A549 (cell line): ENCODE measurements around the gene ARHGAP22. TPM values are rescaled to one million over a fixed set of nuclear protein-coding genes. Genes with fewer than 3 reads are reported as not detected.

Source experiments
- ATAC-seq, 2 experiments: fragments of 200-7000 bp in 1 of 2; fragments of >200 bp in 1 of 2; cut with Nextera tagmentation in 1 of 2; cut with Tn5 transposase in 1 of 2; 3 replicates each; pipeline versions ENCODE4 v1.8.0 to v1.9.1; 2018 to 2020; ENCODE audit warnings: mild to moderate bottlenecking in 1 of 2, moderate library complexity in 1 of 2
- CTCF ChIA-PET: fragments of 300-600 bp; sonication (Branson Sonifier 250); formaldehyde crosslinking; extraction: SDS; loops from one replicate; lab custom pipeline; 2021; ENCODE audit warnings: antibody characterized with exemption, inconsistent platforms; lab: Yijun Ruan, JAX
- POLR2A ChIA-PET: fragments of 350-600 bp; formaldehyde crosslinking; extraction: SDS; loops from one replicate; lab custom pipeline; 2021; ENCODE audit warnings: antibody characterized with exemption, inconsistent platforms; lab: Yijun Ruan, JAX
- DNase-seq, 2 experiments: peaks; one replicate each; pipeline versions ENCODE4 v3.0.0 to v3.0.0-alpha.2; 2011 to 2016; ENCODE audit warnings: low read depth in 1 of 2, low spot score in 1 of 2
- FAIRE-seq: peaks from 2 replicates; lab custom pipeline; 2011; peaks lifted over from hg19 to GRCh38; lab: Jason Lieb, UNC
- H3K27ac ChIP-seq, 2 experiments: fragments of >200 bp; sonication (Bioruptor Twin); formaldehyde crosslinking; 3 replicates each; pipeline ENCODE4 v1.5.1; 2016 to 2017
- H3K4me1 ChIP-seq: fragments of >200 bp; sonication (Bioruptor Twin); formaldehyde crosslinking; 3 replicates; pipeline ENCODE4 v1.6.1; 2016
- H3K4me2 ChIP-seq: fragments of >200 bp; sonication (Bioruptor Twin); formaldehyde crosslinking; 3 replicates; pipeline ENCODE4 v1.6.1; 2016
- H3K4me3 ChIP-seq: fragments of >200 bp; sonication (Bioruptor Twin); formaldehyde crosslinking; 3 replicates; pipeline ENCODE4 v1.5.1; 2016
- H3K9me3 ChIP-seq: fragments of >200 bp; sonication (Bioruptor Twin); formaldehyde crosslinking; 3 replicates; pipeline ENCODE4 v1.6.1; 2016
- CHD2 ChIP-seq: fragments of 150-350 bp; IDR thresholded peaks from 2 replicates; pipeline ENCODE4 v1.6.1; 2014; ENCODE audit warnings: low read length; ENCODE audit not compliant: partially characterized antibody
- ESRRA ChIP-seq: fragments of 150-350 bp; IDR thresholded peaks from 2 replicates; pipeline ENCODE4 v1.6.1; 2014; ENCODE audit warnings: mild to moderate bottlenecking, low read length, borderline replicate concordance
- HOXB13 ChIP-seq: fragments of 250-450 bp; sonication (Bioruptor Pico); IDR thresholded peaks from 2 replicates; pipeline ENCODE4 v1.5.0; 2020; ENCODE audit warnings: low read depth, mild to moderate bottlenecking, moderate library complexity
- KDM5A ChIP-seq: fragments of 200-600 bp; sonication (generic); IDR thresholded peaks from 2 replicates; pipeline ENCODE4 v1.6.1; 2016; ENCODE audit warnings: antibody characterized with exemption, mild to moderate bottlenecking
- PHF8 ChIP-seq: fragments of 200-600 bp; sonication (generic); IDR thresholded peaks from 2 replicates; pipeline ENCODE4 v1.6.1; 2016; ENCODE audit warnings: low read depth, mild to moderate bottlenecking, antibody characterized with exemption, moderate library complexity, borderline replicate concordance
- RAD21 ChIP-seq, 2 experiments: fragments of >200 bp in 1 of 2; sonication (Bioruptor Twin) in 1 of 2; formaldehyde crosslinking in 1 of 2; IDR thresholded peaks in 1 of 2; conservative IDR thresholded peaks in 1 of 2; 2 replicates in 1 of 2; 3 replicates in 1 of 2; pipeline ENCODE4 v1.6.1; 2012 to 2018; ENCODE audit warnings: inconsistent platforms in 1 of 2
- SMC3 ChIP-seq: fragments of >200 bp; sonication (Bioruptor Twin); formaldehyde crosslinking; IDR thresholded peaks from 3 replicates; pipeline ENCODE4 v1.6.1; 2018; ENCODE audit warnings: inconsistent platforms
- WGBS: methylation state at CpG from one replicate; pipeline ENCODE4 v1.1.6; 2017; ENCODE audit errors: missing lambda C conversion rate; 5-methylcytosine and 5-hydroxymethylcytosine counted together
- polyA plus RNA-seq, 4 experiments: library from polyadenylated mRNA; depleted of rRNA in 3 of 4; stranded (reverse); fragments of >200 nt; fragmentation: RNase III in 1 of 4; extraction: RNeasy Plus Mini Kit Qiagen cat#74134 plus additional on column Dnase treatment in 1 of 4; gene quantifications; 2 replicates in 3 of 4; 3 replicates in 1 of 4; pipeline ENCODE4 v1.2.3, GENCODE V29; 2011 to 2017
- TF ChIP-seq, protein P1 (sequence below): fragments of 150-350 bp; IDR thresholded peaks from 2 replicates; pipeline ENCODE4 v1.6.1; 2014; ENCODE audit warnings: low read depth, mild to moderate bottlenecking, low read length
- TF ChIP-seq, protein P2 (sequence below): fragments of >200 bp; sonication (Bioruptor Twin); formaldehyde crosslinking; IDR thresholded peaks from 3 replicates; pipeline ENCODE4 v1.5.1; 2016
- TF ChIP-seq, protein P3 (sequence below): fragments of 250-450 bp; sonication (Bioruptor Pico); IDR thresholded peaks from 2 replicates; pipeline ENCODE4 v1.5.0; 2021; ENCODE audit warnings: mild to moderate bottlenecking, moderate library complexity, borderline replicate concordance

ARHGAP22 gene
- polyA plus RNA-seq, 2 of the 4 experiments (the other 2 are of a cell fraction) = 1.9 to 3.2 TPM

DNA sequence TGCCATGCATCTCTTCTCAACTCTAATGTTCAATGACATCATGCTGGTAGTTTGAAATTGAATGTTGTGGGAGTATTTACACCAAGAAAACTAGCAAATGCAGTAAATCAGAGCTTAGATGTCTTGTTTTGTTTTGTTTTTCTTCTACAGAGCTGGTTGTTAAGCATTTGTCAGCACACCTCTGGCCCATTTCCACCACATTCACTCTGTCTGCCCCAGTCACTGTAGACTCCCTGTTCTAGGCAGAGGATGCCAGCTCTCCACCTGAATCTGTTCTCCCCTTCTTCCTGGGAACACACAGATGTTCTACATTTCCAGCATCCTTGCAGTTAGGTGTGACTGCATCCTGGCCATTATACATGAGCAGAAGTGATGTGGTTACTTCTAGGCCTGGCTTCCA lies 4.1 kb upstream of the ARHGAP22 start:
- H3K4me2 ChIP-seq = no peak overlapping the region
- H3K9me3 ChIP-seq = no peaks in the 10 kb centered on the region
- DNase-seq (no peak), FAIRE-seq (no peak), ATAC-seq (no peak)
- no peak for TF ChIP-seq KDM5A
- no peak for TF ChIP-seq CHD2
- TF ChIP-seq HOXB13 (CRISPR knock-in tag) = no peak
- no peak for TF ChIP-seq RAD21 (conservative IDR thresholded peaks at IDR 0.05 in 1 of 2, IDR thresholded peaks at IDR 0.05 in 1 of 2)
- TF ChIP-seq, protein P1, sequence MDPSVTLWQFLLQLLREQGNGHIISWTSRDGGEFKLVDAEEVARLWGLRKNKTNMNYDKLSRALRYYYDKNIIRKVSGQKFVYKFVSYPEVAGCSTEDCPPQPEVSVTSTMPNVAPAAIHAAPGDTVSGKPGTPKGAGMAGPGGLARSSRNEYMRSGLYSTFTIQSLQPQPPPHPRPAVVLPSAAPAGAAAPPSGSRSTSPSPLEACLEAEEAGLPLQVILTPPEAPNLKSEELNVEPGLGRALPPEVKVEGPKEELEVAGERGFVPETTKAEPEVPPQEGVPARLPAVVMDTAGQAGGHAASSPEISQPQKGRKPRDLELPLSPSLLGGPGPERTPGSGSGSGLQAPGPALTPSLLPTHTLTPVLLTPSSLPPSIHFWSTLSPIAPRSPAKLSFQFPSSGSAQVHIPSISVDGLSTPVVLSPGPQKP = no peak
- no peak for TF ChIP-seq ESRRA
- H3K4me3 ChIP-seq = no peak overlapping the region
- peaks cover 5% of the 10 kb centered on the region; the same call in 1 of the 3 replicates for H3K4me1 ChIP-seq
- no peak overlapping the region for H3K27ac ChIP-seq
- CTCF ChIA-PET = interaction anchor here (0.6 to 8.3 kb wide), 12 partner anchors 9 to 247 kb away, joined by 3 to 112 read pairs (median 4); no protein-coding TSS in a partner anchor
- POLR2A ChIA-PET = no interaction called here

DNA sequence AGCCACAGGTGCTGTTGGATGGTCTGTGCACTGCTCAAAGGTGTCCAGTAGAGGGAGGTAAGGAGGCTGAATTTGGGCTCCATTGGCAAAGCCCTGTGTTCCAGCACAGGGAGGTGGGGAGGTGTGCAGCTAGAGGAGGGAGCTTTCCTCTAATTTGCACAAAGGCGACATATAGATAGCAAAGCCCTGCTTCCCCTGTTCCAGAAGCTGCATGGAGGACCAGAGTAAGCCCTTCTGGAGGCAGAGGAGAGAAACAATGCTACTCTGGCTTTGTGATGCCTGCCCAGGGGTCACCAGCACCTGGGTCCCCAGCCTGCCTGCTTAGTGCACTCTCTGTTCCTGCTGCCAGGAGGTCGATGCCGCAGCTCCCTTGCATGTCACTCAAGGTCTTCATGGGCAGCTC lies 3.4 kb upstream of the ARHGAP22 start:
- peak; percentile 66 to 87; a peak in 5 of 6 replicates for ATAC-seq
- Histone ChIP-seq H3K27ac (no peak overlapping the region), H3K4me2 (no peak overlapping the region), H3K4me3 (no peak overlapping the region), H3K4me1 (peaks cover 5% of the 10 kb centered on the region; the same call in 1 of the 3 replicates), H3K9me3 (no peaks in the 10 kb centered on the region)
- 51% methylated on average over 3 of the region's 3 CpGs for WGBS
- ChIA-PET POLR2A (interaction anchor here (1.3 kb wide), 1 partner anchor 48 kb away, joined by 4 read pairs; no protein-coding TSS in a partner anchor), CTCF (interaction anchor here (0.6 to 8.3 kb wide), 23 partner anchors 9 to 800 kb away, joined by 3 to 112 read pairs (median 4); no protein-coding TSS in a partner anchor)
- TF ChIP-seq PHF8 = no peak
- TF ChIP-seq SMC3 = peak; percentile 27; the same call in 1 of the 3 replicates
- TF ChIP-seq, protein P2, sequence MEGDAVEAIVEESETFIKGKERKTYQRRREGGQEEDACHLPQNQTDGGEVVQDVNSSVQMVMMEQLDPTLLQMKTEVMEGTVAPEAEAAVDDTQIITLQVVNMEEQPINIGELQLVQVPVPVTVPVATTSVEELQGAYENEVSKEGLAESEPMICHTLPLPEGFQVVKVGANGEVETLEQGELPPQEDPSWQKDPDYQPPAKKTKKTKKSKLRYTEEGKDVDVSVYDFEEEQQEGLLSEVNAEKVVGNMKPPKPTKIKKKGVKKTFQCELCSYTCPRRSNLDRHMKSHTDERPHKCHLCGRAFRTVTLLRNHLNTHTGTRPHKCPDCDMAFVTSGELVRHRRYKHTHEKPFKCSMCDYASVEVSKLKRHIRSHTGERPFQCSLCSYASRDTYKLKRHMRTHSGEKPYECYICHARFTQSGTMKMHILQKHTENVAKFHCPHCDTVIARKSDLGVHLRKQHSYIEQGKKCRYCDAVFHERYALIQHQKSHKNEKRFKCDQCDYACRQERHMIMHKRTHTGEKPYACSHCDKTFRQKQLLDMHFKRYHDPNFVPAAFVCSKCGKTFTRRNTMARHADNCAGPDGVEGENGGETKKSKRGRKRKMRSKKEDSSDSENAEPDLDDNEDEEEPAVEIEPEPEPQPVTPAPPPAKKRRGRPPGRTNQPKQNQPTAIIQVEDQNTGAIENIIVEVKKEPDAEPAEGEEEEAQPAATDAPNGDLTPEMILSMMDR = peak; percentile 49
- TF ChIP-seq RAD21 (conservative IDR thresholded peaks at IDR 0.05 in 1 of 2, IDR thresholded peaks at IDR 0.05 in 1 of 2) = peak; percentile 16 to 39; a peak in 2 of 5 replicates
- no peak for FAIRE-seq
- peak; percentile 57 to 72 for DNase-seq

DNA sequence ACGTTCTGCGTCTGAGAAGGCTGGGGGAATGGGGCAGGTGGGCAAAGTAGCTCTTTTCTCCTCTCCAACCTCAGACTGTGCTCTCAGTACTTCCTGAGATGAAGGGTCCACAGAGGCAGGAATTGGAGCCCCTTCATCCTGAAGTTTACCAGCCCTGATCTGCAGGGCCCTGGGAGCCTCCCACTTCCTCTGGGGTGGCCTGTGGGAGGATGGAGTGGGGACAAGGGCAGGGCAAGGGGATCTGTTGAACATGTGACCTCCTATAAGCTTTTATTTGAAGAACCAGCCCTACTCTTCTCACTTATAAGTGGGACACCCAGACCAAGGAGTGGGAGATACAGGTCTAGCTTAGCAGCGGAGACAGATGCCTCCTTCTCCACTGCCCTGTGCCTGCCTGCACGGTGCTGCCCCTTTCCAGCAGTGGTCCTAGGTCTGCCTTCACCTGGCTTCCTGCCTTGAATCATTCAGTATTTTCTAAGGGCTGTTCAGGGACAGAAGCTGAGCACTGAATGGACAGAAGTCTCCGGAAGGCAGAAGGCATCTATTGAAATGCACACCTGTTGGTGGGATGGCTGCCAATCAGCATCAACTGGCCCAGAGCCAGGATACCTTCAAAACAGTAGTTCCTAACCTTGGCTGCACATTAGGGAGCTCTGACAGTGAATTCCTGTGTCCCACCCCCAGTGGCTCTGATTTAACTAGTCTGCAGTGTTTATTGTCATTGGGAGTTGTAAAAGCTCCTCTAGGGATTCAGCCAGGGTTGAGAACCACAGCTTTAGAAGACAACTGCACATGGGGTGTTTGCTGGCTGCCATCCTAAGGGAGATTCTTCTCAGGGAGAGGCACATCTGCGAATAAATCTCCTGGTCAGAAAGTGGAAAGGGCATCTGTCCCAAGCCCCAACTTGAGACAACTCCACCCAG lies 2.7 kb upstream of the ARHGAP22 start:
- ATAC-seq (no peak), FAIRE-seq (no peak)
- Histone ChIP-seq H3K9me3 (no peaks in the 10 kb centered on the region), H3K4me3 (no peak overlapping the region)
- TF ChIP-seq, protein P3, sequence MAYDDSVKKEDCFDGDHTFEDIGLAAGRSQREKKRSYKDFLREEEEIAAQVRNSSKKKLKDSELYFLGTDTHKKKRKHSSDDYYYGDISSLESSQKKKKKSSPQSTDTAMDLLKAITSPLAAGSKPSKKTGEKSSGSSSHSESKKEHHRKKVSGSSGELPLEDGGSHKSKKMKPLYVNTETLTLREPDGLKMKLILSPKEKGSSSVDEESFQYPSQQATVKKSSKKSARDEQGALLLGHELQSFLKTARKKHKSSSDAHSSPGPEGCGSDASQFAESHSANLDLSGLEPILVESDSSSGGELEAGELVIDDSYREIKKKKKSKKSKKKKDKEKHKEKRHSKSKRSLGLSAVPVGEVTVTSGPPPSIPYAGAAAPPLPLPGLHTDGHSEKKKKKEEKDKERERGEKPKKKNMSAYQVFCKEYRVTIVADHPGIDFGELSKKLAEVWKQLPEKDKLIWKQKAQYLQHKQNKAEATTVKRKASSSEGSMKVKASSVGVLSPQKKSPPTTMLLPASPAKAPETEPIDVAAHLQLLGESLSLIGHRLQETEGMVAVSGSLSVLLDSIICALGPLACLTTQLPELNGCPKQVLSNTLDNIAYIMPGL (CRISPR knock-in tag) = no peak
- TF ChIP-seq, all 56 proteins: peak for 0
- POLR2A ChIA-PET = interaction anchor here (1.3 kb wide), 1 partner anchor 49 kb away, joined by 4 read pairs; no protein-coding TSS in a partner anchor
- Histone ChIP-seq H3K4me1 (peaks cover 5% of the 10 kb centered on the region; the same call in 1 of the 3 replicates), H3K27ac (no peak overlapping the region), H3K4me2 (no peak overlapping the region)
- CTCF ChIA-PET = interaction anchor here (0.6 to 8.3 kb wide), 26 partner anchors 7 to 800 kb away, joined by 3 to 112 read pairs (median 4); no protein-coding TSS in a partner anchor
- no peak for DNase-seq
- WGBS = 80% methylated on average over 6 of the region's 6 CpGs
